Sigmoid colon (tissue), 7 donors: ENCODE measurements around the gene C19orf38. TPM values are rescaled to one million over a fixed set of nuclear protein-coding genes. Genes with fewer than 3 reads are reported as not detected.
A peak's percentile ranks its signal among the peaks of the same experiment; 100 is the strongest.

Experiments
- DNase-seq: peaks from one replicate; pipeline ENCODE4 v3.0.0-alpha.2; 2019
- H3K27ac ChIP-seq, 4 donors: fragments of 200-600 bp; sonication (generic); one replicate each; pipeline ENCODE4 v1.5.1; 2016 to 2019; ENCODE audit warnings: mild to moderate bottlenecking in 1 of 4
- H3K27me3 ChIP-seq, 3 donors: fragments of 200-600 bp; sonication (generic); one replicate each; pipeline ENCODE4 v1.5.1; 2019; ENCODE audit warnings: mild to moderate bottlenecking in 1 of 3
- H3K36me3 ChIP-seq, 4 donors: fragments of 200-600 bp; sonication (generic); one replicate each; pipeline ENCODE4 v1.5.1; 2016 to 2019
- H3K4me1 ChIP-seq, 4 donors: fragments of 200-600 bp; sonication (generic); one replicate each; pipeline ENCODE4 v1.5.1; 2017 to 2019
- H3K4me3 ChIP-seq, 4 donors: fragments of 200-600 bp; sonication (generic); one replicate each; pipeline ENCODE4 v1.5.1; 2017 to 2019; ENCODE audit warnings: mild to moderate bottlenecking in 2 of 4, moderate library complexity in 1 of 4
- H3K9me3 ChIP-seq, 4 donors: fragments of 200-600 bp in 3 of 4; sonication (generic) in 3 of 4; one replicate each; pipeline versions ENCODE4 v1.5.1 to v1.6.1; 2013 to 2019
- EP300 ChIP-seq, 4 donors: sonication (generic); formaldehyde crosslinking; IDR thresholded peaks; one replicate each; pipeline ENCODE4 v1.6.1; 2017; ENCODE audit warnings: antibody characterized with exemption in 4 of 4
- POLR2A ChIP-seq, 2 donors: fragments of 450-650 bp; IDR thresholded peaks; one replicate each; pipeline ENCODE4 v1.6.1; 2016; ENCODE audit warnings: antibody characterized with exemption in 2 of 2, mild to moderate bottlenecking in 2 of 2, moderate library complexity in 2 of 2
- POLR2AphosphoS5 ChIP-seq, 4 donors: sonication (generic); formaldehyde crosslinking; IDR thresholded peaks; one replicate each; pipeline ENCODE4 v1.6.1; 2017; ENCODE audit warnings: antibody characterized with exemption in 4 of 4
- WGBS, 2 donors: extraction: QIAGEN DNeasy Blood & Tissue Kit; methylation state at CpG; one replicate each; pipeline ENCODE4 v1.1.7; 2013; 5-methylcytosine and 5-hydroxymethylcytosine counted together
- intact Hi-C: fragments of 100-400 bp; cut with DNase I; formaldehyde crosslinking; loops from one replicate; pipeline ENCODE4 v1.15.1; 2023
- polyA plus RNA-seq, 3 donors: library from polyadenylated mRNA; stranded (reverse); fragments of 200-250 nt; gene quantifications; one replicate each; pipeline ENCODE4 v1.2.3, GENCODE V29; 2013
- total RNA-seq, 4 donors: library from RNA; depleted of rRNA; stranded (reverse); fragments of >200 nt; gene quantifications; one replicate each; pipeline ENCODE4 v1.1.0, GENCODE V29; 2016
- TF ChIP-seq, protein P1 (sequence below), 4 experiments: fragments of 450-650 bp in 3 of 4; fragments of 200-600 bp in 1 of 4; IDR thresholded peaks; one replicate each; pipeline ENCODE4 v1.5.1; 2016 to 2019; ENCODE audit warnings: antibody characterized with exemption in 4 of 4, mild to moderate bottlenecking in 3 of 4, moderate library complexity in 2 of 4
- donor health status: healthy with polysubstance abuse.
- donor health status: Bipolar disorder and iron deficiency.
- donor health status: healthy.

The C19orf38 gene
- total and polyA plus RNA-seq, 7 donors: 0.92 to 3.3 (median 1.6) TPM; not detected in 1

- H3K4me3 ChIP-seq: no peak overlapping the region
- H3K27me3 ChIP-seq: no peaks in the 10 kb centered on the region
- H3K4me1 ChIP-seq: peaks cover 0 to 88% (median 78%) of the 10 kb centered on the region in 4 donors
- TF ChIP-seq, protein P1, sequence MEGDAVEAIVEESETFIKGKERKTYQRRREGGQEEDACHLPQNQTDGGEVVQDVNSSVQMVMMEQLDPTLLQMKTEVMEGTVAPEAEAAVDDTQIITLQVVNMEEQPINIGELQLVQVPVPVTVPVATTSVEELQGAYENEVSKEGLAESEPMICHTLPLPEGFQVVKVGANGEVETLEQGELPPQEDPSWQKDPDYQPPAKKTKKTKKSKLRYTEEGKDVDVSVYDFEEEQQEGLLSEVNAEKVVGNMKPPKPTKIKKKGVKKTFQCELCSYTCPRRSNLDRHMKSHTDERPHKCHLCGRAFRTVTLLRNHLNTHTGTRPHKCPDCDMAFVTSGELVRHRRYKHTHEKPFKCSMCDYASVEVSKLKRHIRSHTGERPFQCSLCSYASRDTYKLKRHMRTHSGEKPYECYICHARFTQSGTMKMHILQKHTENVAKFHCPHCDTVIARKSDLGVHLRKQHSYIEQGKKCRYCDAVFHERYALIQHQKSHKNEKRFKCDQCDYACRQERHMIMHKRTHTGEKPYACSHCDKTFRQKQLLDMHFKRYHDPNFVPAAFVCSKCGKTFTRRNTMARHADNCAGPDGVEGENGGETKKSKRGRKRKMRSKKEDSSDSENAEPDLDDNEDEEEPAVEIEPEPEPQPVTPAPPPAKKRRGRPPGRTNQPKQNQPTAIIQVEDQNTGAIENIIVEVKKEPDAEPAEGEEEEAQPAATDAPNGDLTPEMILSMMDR (IDR thresholded peaks at IDR 0.05): no peak
- no peak for TF ChIP-seq POLR2AphosphoS5 (IDR thresholded peaks at IDR 0.05)
- no peak for TF ChIP-seq EP300 (IDR thresholded peaks at IDR 0.05)
- TF ChIP-seq POLR2A (IDR thresholded peaks at IDR 0.05): no peak
- H3K36me3 ChIP-seq: no peaks in the 10 kb centered on the region
- no peak overlapping the region for H3K27ac ChIP-seq
- 89 to 90% methylated on average over 12 of the region's 12 CpGs for WGBS, 2 donors
- H3K9me3 ChIP-seq: no peaks in the 10 kb centered on the region
- intact Hi-C loops: no loop called here
- DNase-seq: no peak
Measured at GRCh38 chr19:10895920-10896319, 47.7 kb downstream of the C19orf38 start.

GRCh38 chr19:10896851-10897526, 48.8 kb downstream of the C19orf38 start:
- H3K36me3 ChIP-seq: no peaks in the 10 kb centered on the region
- 12 to 46% methylated on average over 7 of the region's 7 CpGs for WGBS, 2 donors
- no peak overlapping the region for H3K27ac ChIP-seq
- intact Hi-C loops: no loop called here
- H3K4me1 ChIP-seq: peaks cover 0 to 88% (median 78%) of the 10 kb centered on the region in 4 donors
- no peaks in the 10 kb centered on the region for H3K27me3 ChIP-seq
- TF ChIP-seq, protein P1 (IDR thresholded peaks at IDR 0.05): no peak
- no peak for TF ChIP-seq POLR2AphosphoS5 (IDR thresholded peaks at IDR 0.05)
- no peak for TF ChIP-seq EP300 (IDR thresholded peaks at IDR 0.05)
- TF ChIP-seq POLR2A (IDR thresholded peaks at IDR 0.05): no peak
- H3K4me3 ChIP-seq: no peak overlapping the region
- H3K9me3 ChIP-seq: no peaks in the 10 kb centered on the region
- DNase-seq: no peak

GRCh38 chr19:10898633-10899032, 50.4 kb downstream of the C19orf38 start:
- Histone ChIP-seq H3K27ac (peak overlapping the region; percentile 48 to 78 (median 76)), H3K36me3 (no peaks in the 10 kb centered on the region), H3K9me3 (no peaks in the 10 kb centered on the region), H3K4me3 (no peak overlapping the region), H3K27me3 (no peaks in the 10 kb centered on the region), H3K4me1 (peaks cover 0 to 79% (median 67%) of the 10 kb centered on the region in 4 donors)
- WGBS, 2 donors: 45 to 78% methylated on average over 10 of the region's 10 CpGs
- no peak for DNase-seq
- TF ChIP-seq POLR2AphosphoS5 (IDR thresholded peaks at IDR 0.05): no peak
- TF ChIP-seq POLR2A (IDR thresholded peaks at IDR 0.05): no peak
- TF ChIP-seq EP300 (IDR thresholded peaks at IDR 0.05): no peak
- TF ChIP-seq, protein P1 (IDR thresholded peaks at IDR 0.05): no peak
- intact Hi-C loops: no loop called here

DNA sequence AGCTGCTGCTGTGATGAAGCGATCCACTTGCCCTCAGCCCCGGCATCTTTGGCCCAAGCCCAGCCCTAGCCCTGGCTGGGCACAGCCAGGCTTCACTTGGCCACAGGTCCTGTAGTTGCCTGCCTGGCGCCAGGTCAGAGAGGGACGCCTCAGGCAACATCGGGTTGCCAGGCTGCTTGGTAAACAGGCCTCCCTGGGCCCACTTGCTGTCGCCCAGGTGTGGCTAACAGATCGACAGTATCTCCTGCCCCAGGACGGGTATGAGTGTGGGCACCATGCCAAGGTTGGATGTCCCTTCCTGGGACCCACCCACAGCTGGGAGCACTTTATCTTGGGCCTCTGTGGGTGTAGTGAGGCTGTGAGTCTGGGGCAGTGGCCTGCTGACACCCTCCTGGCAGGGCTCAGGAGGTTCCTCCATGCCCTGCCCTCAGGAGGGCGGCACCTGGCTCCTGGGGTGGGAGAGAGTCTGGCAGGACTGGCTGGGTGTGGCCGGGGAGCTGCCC, 51.0 kb downstream of the C19orf38 start:
- H3K4me3 ChIP-seq: no peak overlapping the region
- 20 to 73% methylated on average over 10 of the region's 10 CpGs for WGBS, 2 donors
- no peak for DNase-seq
- peak overlapping the region; percentile 48 to 78 (median 76) for H3K27ac ChIP-seq
- H3K27me3 ChIP-seq: no peaks in the 10 kb centered on the region
- TF ChIP-seq POLR2A (IDR thresholded peaks at IDR 0.05) (no peak), POLR2AphosphoS5 (IDR thresholded peaks at IDR 0.05) (no peak)
- TF ChIP-seq, protein P1 (IDR thresholded peaks at IDR 0.05): no peak
- no peaks in the 10 kb centered on the region for H3K9me3 ChIP-seq
- H3K36me3 ChIP-seq: no peaks in the 10 kb centered on the region
- intact Hi-C loops: no loop called here
- H3K4me1 ChIP-seq: peaks cover 0 to 73% (median 62%) of the 10 kb centered on the region in 4 donors
